GM18519 (cell line): ENCODE measurements around the gene CSRP3.
"Not testable (repeated sequence)": the region's sequence is repeated elsewhere in the genome, so short reads cannot be mapped to it uniquely, and the experiment has no call there.

Source experiments
- ATAC-seq: cut with Tn5 transposase; IDR thresholded peaks from one replicate; pipeline ENCODE4 v1.9.1; 2021; ENCODE audit warnings: mild to moderate bottlenecking, moderate library complexity; ENCODE audit not compliant: unreplicated experiment, low FRiP score

Gene CSRP3

GRCh38 chr11:19136884-19137283 lies 64.9 kb downstream of the CSRP3 start:
- not testable (repeated sequence) for ATAC-seq

DNA sequence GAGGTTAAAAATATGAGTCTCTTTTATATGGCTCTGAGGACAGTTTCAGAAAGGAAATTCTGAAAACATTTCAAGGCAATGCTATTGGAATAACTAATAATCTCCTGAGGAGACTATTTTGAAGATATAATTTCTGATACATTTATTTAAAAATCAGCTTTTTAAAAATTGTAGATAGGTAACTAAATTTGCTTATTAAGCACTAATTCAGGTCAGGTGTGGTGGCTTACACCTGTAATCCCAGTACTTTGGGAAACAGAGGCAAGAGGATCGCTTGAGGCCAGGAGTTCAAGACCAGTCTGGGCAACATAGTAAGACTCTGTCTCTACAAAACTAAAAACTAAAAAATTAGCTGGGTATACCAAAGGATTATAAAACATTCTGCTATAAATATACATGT lies 67.8 kb downstream of the CSRP3 start:
- no peak for ATAC-seq
